Ecto neural progenitor cell (in vitro differentiated cells): ENCODE measurements around the gene RPUSD2.

Experiments used
- DNase-seq: peaks from one replicate; pipeline ENCODE4 v3.0.0-alpha.2; 2018; ENCODE audit warnings: low spot score

The RPUSD2 gene

GRCh38 chr15:40623361-40623760 lies 54.3 kb downstream of the RPUSD2 start:
- DNase-seq = no peak
